KBM-7 (cell line): Measurements from ENCODE around the gene PNMA6E.

Source experiments
- DNase-seq: peaks from one replicate; pipeline ENCODE4 v3.0.0-alpha.2; 2015
- in situ Hi-C: fragments of 300-500 bp; cut with MboI; formaldehyde crosslinking; loops from 2 replicates; pipeline ENCODE4 v1.14.3; 2020; ENCODE audit warnings: low sequenced_read_pairs, low pct_unique_long_range_greater_than_20kb, mixed read lengths

The PNMA6E gene

DNA sequence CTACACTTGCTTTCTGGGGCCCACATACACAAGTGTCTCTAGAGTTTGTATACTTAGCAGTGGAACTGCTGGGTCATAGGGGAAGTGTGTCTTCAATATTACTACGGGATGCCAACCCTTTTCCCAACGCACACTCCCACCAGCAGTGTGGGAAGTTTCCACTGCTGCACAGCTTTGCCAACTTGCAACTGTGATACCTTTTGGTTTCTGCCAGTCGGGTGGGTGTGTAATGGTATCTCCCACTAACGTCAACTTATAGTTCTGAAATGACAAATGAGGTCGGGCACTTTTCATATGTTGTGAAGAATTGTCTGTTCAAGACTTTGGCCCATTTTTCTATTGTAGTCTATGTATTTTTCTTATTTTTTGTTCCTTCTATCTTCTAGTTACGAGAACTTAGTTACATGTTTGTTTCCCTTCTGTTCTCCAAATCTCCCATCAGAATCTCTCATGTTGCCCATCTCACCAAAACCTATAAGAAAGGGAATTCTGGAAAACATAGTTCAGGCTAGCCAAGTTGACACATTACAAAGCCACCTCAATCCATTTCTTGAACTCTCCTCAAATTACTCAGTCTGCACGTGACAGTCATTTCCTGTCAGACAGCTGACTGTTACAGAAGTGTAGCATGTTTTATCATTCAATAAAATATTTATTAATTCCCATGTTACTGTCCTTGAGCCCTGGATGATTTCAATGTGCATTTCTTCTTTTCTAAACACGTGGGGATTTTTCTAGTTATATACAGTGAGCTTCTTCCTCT is 30.7 kb downstream of the PNMA6E start:
- no peak for DNase-seq
- in situ Hi-C loops: no loop called here

DNA sequence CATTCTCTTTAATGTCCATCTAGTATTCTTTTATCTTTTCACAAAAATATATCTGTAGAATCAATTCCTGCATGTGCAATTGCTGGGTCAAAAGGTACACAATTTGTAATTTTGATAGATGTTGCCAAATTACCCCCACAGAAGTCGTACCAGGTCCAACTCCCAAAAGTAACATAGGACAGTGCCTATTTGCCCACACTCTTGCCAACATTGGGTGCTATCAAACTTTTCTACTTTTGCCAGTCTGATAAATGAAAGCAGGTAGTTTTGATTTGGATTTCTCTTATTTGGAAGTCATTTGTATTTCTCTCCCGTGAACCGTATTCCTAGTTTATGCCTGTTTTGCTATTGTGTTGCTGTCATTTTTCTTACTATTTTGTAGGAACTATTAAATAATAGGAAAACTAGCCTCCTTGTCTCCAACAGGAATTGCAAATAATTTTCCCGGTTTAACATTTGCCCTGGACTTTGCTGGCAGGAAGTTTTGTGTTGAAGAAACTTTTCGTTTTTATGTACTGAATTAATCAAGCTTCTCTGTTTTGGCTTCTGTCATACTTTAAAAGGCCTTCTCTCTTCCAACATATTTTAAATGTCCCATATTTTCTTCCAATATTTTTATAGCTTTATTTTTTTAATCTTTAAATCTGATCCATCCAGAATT is 34.1 kb downstream of the PNMA6E start:
- DNase-seq: no peak
- in situ Hi-C loops: no loop called here

DNA sequence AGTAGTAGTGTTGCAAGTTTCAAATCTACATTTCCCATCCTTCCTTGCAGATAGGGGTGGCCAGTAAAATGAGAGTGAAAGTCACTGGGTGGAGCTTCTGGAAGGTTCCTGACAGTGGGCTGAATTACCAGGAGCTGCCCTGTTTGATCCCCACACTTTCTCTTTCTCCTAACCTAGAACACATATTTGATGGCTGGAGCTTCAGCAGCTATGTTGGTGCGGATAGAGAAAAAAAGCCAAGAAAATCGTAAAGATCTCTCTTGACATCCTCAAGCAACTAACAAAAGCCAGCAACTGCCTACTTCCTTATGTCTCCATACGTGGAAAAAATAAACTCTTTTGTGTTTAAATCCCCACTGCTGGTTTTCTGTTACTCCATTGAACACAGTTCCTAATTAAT is 35.0 kb downstream of the PNMA6E start:
- DNase-seq: no peak
- in situ Hi-C loops: no loop called here

DNA sequence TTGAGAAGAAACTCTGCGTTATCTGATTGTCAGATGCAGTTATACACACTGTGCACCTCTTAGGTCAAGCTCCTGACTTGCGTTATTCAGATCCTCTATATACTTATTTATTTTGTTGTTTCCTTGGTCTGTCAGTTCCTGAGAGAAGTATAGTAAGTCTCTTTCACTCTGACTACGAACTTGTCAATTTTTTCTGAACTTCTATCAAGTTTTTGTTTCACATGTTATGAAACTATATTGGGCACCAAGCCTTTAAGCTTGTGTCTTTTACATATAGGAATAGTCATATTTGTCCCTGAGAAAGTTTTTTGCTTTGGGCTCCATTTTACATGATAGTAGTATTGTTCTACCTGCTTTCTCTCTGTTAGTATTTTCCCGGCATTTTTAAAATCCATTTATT is 35.5 kb downstream of the PNMA6E start:
- in situ Hi-C loops: no loop called here
- DNase-seq: no peak

GRCh38 chrX:153361781-153362397 is 39.3 kb downstream of the PNMA6E start:
- peak; percentile 64 for DNase-seq
- in situ Hi-C loops: no loop called here

GRCh38 chrX:153357877-153358276 is 43.3 kb downstream of the PNMA6E start:
- no peak for DNase-seq
- in situ Hi-C loops: no loop called here

- DNase-seq: no peak
These were observed 47.7 kb downstream of the PNMA6E start for GRCh38 chrX:153353416-153353815.

GRCh38 chrX:153352858-153353257 is 48.3 kb downstream of the PNMA6E start:
- no peak for DNase-seq
- in situ Hi-C loops: no loop called here

More at GRCh38 chrX:153353416-153353815, 47.7 kb downstream of the PNMA6E start:
- in situ Hi-C loops: no loop called here

DNA sequence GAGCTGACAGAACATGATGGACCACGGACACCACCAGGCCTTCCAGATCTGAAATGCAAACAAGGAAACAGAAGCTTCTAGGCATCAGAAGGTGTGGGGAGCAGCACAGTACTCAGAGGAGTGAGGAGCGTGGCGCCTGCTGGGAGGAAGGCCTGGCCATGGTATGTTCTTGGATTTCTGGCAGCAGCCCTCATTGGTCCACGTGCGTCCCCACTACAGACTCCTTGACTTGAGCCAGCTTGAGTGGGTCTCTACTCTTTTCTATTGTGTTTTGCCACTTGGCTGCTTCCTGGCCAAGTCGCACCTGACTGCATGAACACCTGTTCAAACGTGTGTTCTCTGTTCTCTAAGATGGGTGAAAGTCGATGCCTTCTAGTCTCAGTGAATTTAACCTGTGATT is 49.2 kb downstream of the PNMA6E start:
- in situ Hi-C loops: no loop called here
- no peak for DNase-seq

GRCh38 chrX:153349952-153350351 is 51.2 kb downstream of the PNMA6E start:
- in situ Hi-C loops: no loop called here

GRCh38 chrX:153348421-153348820 is 52.7 kb downstream of the PNMA6E start:
- no peak for DNase-seq
- in situ Hi-C loops: no loop called here

More at GRCh38 chrX:153349952-153350351, 51.2 kb downstream of the PNMA6E start:
- no peak for DNase-seq

- in situ Hi-C loops: no loop called here
- no peak for DNase-seq
These were observed 53.6 kb downstream of the PNMA6E start for GRCh38 chrX:153347530-153347929.
